GM08714 (cell line): Measurements from ENCODE around the gene TMOD3.
"Not testable (repeated sequence)": the region's sequence is repeated elsewhere in the genome, so short reads cannot be mapped to it uniquely, and the experiment has no call there.

Source experiments
- H3K4me3 ChIP-seq: fragments of 200-500 bp; sonication (Bioruptor generic); 2 replicates; pipeline ENCODE4 v1.5.1; 2014; ENCODE audit warnings: mild to moderate bottlenecking, low read length, inconsistent platforms
- ZNF274 ChIP-seq: IDR thresholded peaks from 2 replicates; pipeline ENCODE4 v1.6.1; 2012; ENCODE audit warnings: mild to moderate bottlenecking, low read depth, low read length

TMOD3 gene

GRCh38 chr15:51829376-51830275, at the start of gene TMOD3:
Gene TMOD3, plus strand, starts transcription at chr15:51829653. Its CDS starts 33,232 bp downstream, at chr15:51862885.
- H3K4me3 ChIP-seq, result peak within 1 kb of the TSS; percentile 84
- no peak for TF ChIP-seq ZNF274

- no peak for TF ChIP-seq ZNF274
- H3K4me3 ChIP-seq, result no peak overlapping the region
These were observed 48.8 kb upstream of the TMOD3 start for GRCh38 chr15:51780636-51781035.

GRCh38 chr15:51781506-51781905, 47.9 kb upstream of the TMOD3 start:
- TF ChIP-seq ZNF274, result no peak
- H3K4me3 ChIP-seq, result no peak overlapping the region

GRCh38 chr15:51782357-51782896, 47.0 kb upstream of the TMOD3 start:
- TF ChIP-seq ZNF274, result no peak
- no peak overlapping the region for H3K4me3 ChIP-seq

GRCh38 chr15:51783967-51784366, 45.5 kb upstream of the TMOD3 start:
- H3K4me3 ChIP-seq, result no peak overlapping the region
- TF ChIP-seq ZNF274, result no peak

GRCh38 chr15:51787130-51787529, 42.3 kb upstream of the TMOD3 start:
- H3K4me3 ChIP-seq, result not testable (repeated sequence)

GRCh38 chr15:51792474-51792873, 37.0 kb upstream of the TMOD3 start:
- H3K4me3 ChIP-seq, result not testable (repeated sequence)

GRCh38 chr15:51793521-51794305, 35.7 kb upstream of the TMOD3 start:
- H3K4me3 ChIP-seq, result no peak overlapping the region

GRCh38 chr15:51796847-51797401, 32.5 kb upstream of the TMOD3 start:
- no peak for TF ChIP-seq ZNF274
- no peak overlapping the region for H3K4me3 ChIP-seq

More at GRCh38 chr15:51793521-51794305, 35.7 kb upstream of the TMOD3 start:
- no peak for TF ChIP-seq ZNF274

GRCh38 chr15:51798281-51798680, 31.2 kb upstream of the TMOD3 start:
- H3K4me3 ChIP-seq, result no peak overlapping the region
- no peak for TF ChIP-seq ZNF274

- no peak for TF ChIP-seq ZNF274
- no peak overlapping the region for H3K4me3 ChIP-seq
These were observed 29.9 kb upstream of the TMOD3 start for GRCh38 chr15:51799282-51800252.

GRCh38 chr15:51801391-51801835, 28.0 kb upstream of the TMOD3 start:
- no peak overlapping the region for H3K4me3 ChIP-seq
- no peak for TF ChIP-seq ZNF274

- no peak for TF ChIP-seq ZNF274
- H3K4me3 ChIP-seq, result no peak overlapping the region
These were observed 26.9 kb upstream of the TMOD3 start for GRCh38 chr15:51802593-51802992.
